HPDE6-E6E7 (cell line): Measurements from ENCODE around the gene UBE2O.

Experiments used
- DNase-seq: peaks from one replicate; pipeline ENCODE4 v3.0.0; 2011; ENCODE audit warnings: missing footprints; ENCODE audit errors: extremely low spot score

The UBE2O gene

DNA sequence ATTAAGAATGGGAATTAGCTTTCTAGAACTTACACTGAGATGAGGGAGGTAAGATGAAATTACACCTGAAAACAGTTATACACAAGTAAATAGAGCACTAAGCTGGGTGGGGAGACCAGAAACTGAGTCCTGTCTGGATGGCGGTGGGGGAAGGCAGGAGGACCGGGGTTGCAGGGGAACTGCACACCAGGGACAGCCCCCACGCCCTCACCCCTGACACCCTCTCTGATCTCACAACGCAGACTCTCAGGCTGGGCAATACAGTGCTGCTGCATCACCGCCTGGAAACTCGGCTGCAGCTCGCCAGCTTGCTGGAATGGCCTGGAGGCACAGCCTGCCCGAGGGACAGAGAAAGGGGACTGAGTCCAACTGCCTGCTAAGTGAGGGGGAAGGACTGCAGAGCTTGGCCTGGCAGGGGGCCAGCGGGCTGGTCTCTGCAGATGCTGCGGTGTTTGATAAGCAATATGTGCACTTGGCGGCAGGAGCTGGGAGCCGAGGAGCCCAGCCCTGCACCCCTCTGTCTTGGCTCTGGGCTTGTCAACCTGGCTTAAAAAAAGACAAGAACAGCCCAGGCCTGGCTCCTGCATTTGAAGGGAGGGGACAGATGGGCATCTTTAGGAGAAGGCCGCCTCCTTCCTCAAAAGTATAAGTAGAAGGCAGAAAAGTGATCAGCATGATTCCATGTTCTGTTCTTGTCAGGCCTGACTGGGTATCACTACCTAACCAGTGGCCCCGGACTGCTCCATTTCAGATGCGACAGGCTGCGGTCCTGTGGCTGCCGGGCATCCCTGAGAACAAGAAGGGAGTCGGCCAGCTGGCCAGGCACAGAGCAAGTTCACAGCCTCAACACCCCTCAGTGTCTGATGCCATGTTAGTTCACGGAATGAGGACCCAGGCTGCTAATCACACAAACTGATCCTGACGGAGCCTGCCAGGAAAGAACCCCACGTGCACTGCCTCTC, 38.3 kb downstream of the UBE2O start:
- DNase-seq: no peak

GRCh38 chr17:76411247-76411646, 41.7 kb downstream of the UBE2O start:
- DNase-seq: no peak

DNA sequence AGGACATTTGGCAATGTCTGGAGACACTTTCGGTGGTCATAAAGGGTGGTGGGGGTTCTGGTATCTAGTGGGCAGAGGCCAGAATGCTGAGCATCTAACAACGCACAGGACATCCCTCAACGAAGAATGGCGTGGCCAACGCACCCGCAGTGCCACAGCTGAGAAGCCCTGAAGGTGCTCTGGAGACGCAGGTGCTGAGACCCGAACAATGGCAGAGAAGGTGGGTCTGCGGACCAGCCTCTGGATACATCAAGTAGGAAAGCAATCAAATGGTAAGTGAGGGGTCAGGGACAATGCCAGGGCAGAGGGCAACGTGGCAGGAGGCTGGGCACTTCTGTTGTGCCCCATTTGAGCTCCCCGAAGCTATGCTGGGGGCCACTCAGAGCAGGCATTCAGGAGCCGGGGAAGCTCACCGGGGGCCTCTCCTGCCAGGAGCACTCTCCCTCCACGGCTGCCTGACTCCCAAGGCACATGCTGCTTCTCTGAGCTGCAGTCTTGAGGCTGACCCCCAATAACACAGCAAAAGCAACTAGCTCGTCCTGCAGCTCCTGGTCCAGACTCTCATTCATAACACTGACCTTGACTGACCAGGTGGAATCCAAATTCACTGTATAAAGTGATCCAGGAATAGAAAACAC, 42.5 kb downstream of the UBE2O start:
- no peak for DNase-seq

GRCh38 chr17:76408037-76408849, 44.7 kb downstream of the UBE2O start:
- peak; percentile 67 for DNase-seq

- DNase-seq: no peak
Observed at GRCh38 chr17:76407509-76407908, 45.4 kb downstream of the UBE2O start.

- no peak for DNase-seq
Observed at GRCh38 chr17:76405967-76406647, 46.8 kb downstream of the UBE2O start.

- DNase-seq: no peak
Observed at GRCh38 chr17:76405607-76405966, 47.4 kb downstream of the UBE2O start.

DNA sequence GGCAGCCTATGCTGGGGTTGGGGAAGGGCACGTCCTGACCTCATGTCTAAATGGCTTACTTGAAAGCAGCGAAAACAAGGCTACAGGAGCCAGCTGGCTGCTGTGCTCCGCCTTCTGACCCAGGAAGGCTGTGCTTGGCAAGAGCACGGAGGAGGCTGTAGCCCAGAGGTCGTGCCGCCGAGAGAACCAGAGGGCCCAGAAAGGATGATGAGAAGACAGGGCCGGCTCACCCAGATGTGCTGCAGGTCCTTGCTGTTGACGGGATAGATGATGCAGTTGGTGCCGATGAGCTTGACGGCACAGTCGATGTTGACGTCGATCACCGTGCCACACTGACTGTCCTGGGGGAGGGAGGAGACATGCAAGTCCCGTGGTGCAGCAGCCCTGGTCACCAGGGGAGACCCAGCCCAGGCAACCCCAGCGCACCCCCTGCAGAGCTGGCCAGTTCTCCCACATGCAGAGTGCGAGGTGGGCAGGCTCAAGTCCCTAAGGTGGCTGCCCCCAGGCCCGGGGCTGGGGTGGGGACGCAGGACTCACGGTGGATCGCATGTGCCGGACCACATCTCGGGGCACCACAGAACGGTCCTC, 47.9 kb downstream of the UBE2O start:
- DNase-seq: no peak

DNA sequence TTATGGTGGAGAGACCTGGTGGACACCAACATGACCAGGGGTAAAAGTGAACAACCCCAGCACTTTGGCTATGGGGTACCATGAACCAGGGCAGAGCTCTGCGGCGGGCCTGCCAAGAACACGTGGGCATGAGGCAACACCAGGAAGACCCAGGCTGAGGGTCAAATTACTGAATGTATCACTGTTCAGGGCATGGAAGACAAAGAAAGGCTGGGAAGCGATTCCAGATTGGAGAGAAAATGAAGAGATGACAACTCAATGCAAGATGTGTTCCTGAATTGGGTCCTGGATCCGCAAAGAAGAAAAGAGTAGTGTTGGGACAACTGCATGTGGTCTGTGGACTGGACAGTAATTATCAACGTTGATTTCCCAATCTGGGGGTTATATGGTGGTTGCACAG, 48.7 kb downstream of the UBE2O start:
- DNase-seq: no peak

DNA sequence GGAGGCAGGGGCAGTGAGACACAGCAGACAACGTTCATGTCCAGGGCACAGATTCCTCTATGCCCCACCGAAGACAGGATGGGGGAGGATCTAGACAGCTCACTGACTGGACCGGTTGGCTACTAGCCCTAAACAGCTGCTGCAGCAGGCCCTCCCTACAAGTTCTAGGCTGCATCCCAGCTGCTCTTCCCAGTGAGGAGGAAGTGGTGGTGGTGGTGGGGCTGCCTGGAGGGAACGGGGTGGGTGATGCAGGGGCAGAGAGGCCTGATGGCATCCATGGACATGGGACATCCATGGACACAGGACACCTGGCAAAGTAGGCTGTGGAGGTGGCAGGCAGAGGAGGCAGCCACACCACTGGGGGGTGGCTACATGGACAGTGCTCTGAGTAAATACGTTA, 50.2 kb downstream of the UBE2O start:
- DNase-seq: no peak

DNA sequence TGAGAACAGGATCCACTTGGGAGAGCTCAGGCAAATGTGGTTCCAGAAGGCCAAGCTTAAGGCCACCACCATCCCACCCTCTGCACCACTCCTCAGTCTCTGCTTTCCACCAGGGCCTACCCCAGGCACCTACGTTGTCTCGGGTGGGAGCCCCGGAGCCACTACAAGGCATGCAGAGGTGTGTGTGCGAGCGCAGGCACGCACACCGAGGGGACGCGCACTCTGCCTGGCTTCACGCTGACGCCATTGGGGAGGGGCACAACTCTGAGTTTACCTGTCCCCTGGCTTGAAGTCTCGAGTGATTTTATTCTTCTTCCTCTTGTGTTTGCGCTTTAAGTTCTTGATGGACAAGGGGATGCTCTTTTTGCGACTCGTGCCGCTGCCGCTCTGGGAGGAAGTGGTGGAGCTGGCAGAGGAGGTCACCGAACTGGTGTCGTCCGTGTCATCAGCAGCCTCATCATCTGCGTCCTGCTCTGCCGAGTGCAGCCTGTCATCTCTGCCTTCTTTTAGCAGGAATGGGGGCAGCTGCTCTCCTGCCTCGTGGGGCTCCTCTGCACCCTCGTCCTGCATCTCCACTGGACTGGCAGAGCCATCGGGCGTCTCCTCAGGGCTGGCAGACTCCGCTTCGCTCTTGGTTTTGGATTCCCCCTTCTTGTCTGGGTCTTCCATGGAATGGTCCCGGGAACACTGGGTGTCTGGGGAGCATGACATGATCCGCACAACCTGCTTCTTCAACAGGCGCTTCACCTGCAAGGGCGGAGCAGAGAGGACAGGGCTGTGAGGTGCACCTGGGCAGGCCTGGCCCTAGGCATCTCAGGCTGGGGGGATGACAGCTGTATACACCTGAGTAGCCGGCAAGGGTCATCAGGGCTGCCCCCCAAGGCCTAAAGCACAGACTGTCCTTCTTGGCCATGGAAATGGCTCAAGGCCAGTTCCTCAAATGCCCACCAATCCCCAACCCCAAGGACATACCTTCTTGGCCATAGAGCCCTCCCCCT, 53.5 kb downstream of the UBE2O start:
- DNase-seq: no peak

DNA sequence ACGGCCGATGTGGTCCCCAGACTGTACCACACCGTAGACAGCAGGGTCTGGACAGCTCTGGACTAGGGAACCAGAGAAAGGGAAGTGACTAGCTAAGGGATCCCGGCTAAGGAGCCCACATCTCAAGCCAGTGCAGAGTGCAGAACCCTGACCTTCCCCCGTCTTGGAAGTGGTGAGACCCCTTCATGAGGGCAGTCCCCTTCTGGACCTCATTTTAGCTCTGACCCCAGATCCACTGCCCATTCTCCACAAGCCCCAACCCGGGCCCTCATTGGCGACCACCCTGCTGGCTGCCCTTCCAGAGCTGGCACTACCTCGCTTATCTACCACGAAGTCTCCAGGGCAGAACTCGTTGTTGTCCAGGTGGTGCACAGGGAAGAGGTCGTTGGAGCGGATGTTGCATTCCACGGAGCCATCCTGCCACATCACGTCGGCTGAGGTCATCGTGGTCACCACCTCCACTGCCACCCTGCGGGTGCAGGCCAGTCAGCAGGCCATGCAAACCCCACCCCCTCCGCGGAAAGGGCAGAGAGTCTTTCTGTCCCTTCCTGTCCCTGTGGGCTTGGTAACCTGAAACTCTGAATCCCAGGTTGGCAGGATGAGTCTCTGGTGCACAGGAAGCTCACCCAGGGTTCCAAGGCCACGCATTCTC, 54.3 kb downstream of the UBE2O start:
- DNase-seq: no peak

GRCh38 chr17:76397687-76398522, 55.0 kb downstream of the UBE2O start:
- DNase-seq: peak; percentile 75

DNA sequence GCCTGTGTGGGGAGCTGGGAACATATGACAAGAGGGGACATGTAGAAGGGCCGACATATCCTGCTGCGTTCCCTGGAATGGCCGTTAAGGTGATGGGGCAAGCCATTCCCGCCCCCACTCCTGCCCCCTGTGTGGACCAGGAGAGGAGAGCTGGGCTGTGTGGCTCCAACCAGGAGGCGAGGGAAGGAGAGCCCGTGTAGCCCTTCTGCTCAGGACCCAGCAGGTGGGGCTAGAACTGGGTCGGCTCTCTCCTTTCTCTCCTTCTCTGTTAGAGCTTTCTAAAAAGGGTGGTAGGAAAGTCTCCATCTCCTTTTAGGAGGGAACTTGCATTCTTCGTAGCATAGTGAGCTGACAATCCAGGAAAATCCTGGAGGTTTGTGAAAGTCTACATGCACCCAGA, 55.8 kb downstream of the UBE2O start:
- no peak for DNase-seq

DNA sequence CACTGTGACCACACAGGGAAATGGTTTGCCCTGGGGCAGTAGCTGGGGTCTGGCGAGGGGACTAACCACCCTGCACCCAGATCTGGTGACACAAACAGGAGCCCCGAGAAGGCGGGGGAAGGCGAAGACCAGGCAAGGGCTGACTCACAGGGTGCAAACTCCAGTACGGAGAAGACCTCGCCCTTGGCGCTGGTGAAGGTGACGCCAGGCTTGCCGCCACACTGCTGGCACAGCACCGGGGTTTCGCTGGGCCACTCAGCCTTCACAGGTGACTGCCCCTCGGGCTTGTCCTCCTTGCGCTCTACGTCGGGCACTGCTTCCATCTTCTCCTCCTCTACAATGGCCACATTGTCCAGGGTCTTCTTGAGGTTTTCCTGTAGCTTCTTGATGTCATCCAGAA, 57.0 kb downstream of the UBE2O start:
- DNase-seq: no peak

DNA sequence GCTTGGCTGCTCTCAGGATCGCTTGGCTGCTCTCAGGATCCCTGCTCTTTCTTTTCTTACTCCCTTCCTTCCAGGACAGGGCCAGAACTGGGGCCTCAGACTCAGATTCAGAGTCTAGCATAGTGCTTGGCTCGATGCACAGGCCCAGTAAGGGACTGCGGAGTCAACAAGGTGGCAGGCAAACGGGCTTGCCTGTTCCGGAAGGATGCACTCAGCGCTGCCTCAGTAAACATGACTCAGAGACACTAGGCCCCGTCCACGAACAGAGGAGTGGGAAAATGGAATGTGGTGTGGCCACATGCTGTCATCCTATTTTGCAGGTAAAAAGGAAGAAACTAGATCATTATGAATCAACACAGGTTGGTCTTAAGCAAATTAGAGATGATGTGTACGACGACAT, 58.8 kb downstream of the UBE2O start:
- DNase-seq: peak; percentile 95

DNA sequence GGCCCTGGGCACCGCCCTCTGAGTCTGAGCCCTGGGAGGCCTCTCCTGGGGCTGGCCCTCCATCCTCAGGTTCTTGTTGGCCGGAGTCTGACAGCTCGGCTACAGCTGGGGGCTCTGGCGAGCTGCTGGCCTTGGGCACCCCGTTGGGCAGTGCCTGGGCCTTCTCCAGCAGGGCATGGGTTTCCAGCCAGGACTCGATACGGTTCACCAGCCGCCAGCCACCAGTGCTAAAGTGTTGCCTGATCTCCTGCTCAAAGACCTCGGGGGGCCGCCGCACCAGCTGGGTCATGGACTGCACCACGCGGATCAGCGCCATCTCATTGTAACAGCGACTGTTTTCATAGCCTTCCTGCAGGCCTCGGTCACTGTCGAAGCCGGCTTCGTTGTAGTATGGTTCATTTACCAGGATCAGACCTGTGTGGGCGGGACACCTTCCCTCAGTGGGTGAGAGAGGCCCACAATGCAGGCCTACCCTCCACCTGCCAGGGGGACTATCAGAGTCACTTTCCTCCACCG, 61.7 kb downstream of the UBE2O start:
- DNase-seq: no peak

DNA sequence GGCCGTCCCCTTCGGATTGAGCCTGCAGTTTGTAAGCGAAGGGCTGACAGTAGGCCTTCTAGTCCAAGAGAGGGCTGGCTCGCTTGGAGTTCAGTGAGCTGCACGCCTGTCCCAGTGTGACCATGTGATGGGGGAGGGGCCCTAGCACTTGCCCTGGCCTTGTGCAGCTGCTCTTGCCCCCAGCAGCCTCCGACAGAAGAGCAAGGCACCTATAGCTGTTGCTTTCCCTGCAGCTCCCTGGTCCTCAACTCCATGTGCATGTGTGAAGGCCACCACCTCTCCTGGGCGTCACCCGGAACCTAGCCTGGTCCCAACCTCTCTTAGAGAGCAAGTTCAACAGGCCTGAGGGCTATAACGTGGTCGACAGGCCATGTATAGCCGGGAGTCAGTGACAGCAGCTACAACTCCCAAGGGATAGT, 62.9 kb downstream of the UBE2O start:
- DNase-seq: no peak
